Endothelial cell (in vitro differentiated cells): ENCODE data around the gene LGALS14. TPM values are rescaled to one million over a fixed set of nuclear protein-coding genes. Genes with fewer than 3 reads are reported as not detected.
"Not testable (repeated sequence)": the region's sequence is repeated elsewhere in the genome, so short reads cannot be mapped to it uniquely, and the experiment has no call there.

ENCODE experiments used
- DNase-seq: peaks from one replicate; pipeline ENCODE4 v3.0.0; 2021; ENCODE audit warnings: low spot score
- H3K27ac Mint-ChIP-seq: one replicate; pipeline ENCODE4 v1.8.0; 2021; ENCODE audit warnings: mixed read lengths, inconsistent platforms; ENCODE audit not compliant: unreplicated experiment
- H3K27me3 Mint-ChIP-seq: one replicate; pipeline ENCODE4 v1.8.0; 2021; ENCODE audit warnings: mild to moderate bottlenecking, moderate library complexity, mixed read lengths, inconsistent platforms; ENCODE audit not compliant: unreplicated experiment
- H3K36me3 Mint-ChIP-seq: one replicate; pipeline ENCODE4 v1.8.0; 2021; ENCODE audit warnings: mild to moderate bottlenecking, low read depth, mixed read lengths, inconsistent platforms; ENCODE audit not compliant: unreplicated experiment
- H3K4me1 Mint-ChIP-seq: one replicate; pipeline ENCODE4 v1.8.0; 2021; ENCODE audit warnings: mild to moderate bottlenecking, mixed read lengths, inconsistent platforms; ENCODE audit not compliant: unreplicated experiment
- H3K4me3 Mint-ChIP-seq: one replicate; pipeline ENCODE4 v1.8.0; 2021; ENCODE audit warnings: mild to moderate bottlenecking, mixed read lengths, inconsistent platforms; ENCODE audit not compliant: unreplicated experiment
- H3K9me3 Mint-ChIP-seq: one replicate; pipeline ENCODE4 v1.8.0; 2021; ENCODE audit warnings: mixed read lengths, inconsistent platforms; ENCODE audit not compliant: unreplicated experiment
- CTCF ChIP-seq: fragments of 200-600 bp; sonication (generic); IDR thresholded peaks from one replicate; pipeline ENCODE4 v1.5.0; 2021; ENCODE audit warnings: antibody characterized with exemption; ENCODE audit not compliant: unreplicated experiment
- total RNA-seq: library from RNA; stranded (reverse); fragmentation: NEBNext Ultra II Directional; extraction: Animal tissue kit (Norgen Biotek cat#: 25700); gene quantifications from one replicate; pipeline ENCODE4 v1.2.1, GENCODE V29; 2021; ENCODE audit not compliant: unreplicated experiment

The LGALS14 gene
- total RNA-seq, 1 donor from 2014 or later: not detected

- DNase-seq: no peak
- Mint-ChIP-seq H3K4me1 (no peaks in the 10 kb centered on the region), H3K4me3 (no peak overlapping the region), H3K27me3 (peaks cover 4% of the 10 kb centered on the region), H3K27ac (no peak overlapping the region), H3K9me3 (no peaks in the 10 kb centered on the region), H3K36me3 (no peaks in the 10 kb centered on the region)
- TF ChIP-seq CTCF: no peak
Measured at GRCh38 chr19:39684267-39684666, 20.0 kb upstream of the LGALS14 start.

GRCh38 chr19:39686739-39687138, 17.5 kb upstream of the LGALS14 start:
- DNase-seq: no peak
- H3K4me3 Mint-ChIP-seq: no peak overlapping the region
- no peaks in the 10 kb centered on the region for H3K36me3 Mint-ChIP-seq

GRCh38 chr19:39688637-39689036, 15.6 kb upstream of the LGALS14 start:
- H3K4me3 Mint-ChIP-seq, H3K4me1 Mint-ChIP-seq, H3K27ac Mint-ChIP-seq, DNase-seq, H3K36me3 Mint-ChIP-seq, H3K9me3 Mint-ChIP-seq, H3K27me3 Mint-ChIP-seq: not testable (repeated sequence)

More at GRCh38 chr19:39686739-39687138, 17.5 kb upstream of the LGALS14 start:
- H3K4me1 Mint-ChIP-seq: no peaks in the 10 kb centered on the region
- peaks cover 2% of the 10 kb centered on the region for H3K27me3 Mint-ChIP-seq
- H3K9me3 Mint-ChIP-seq: no peaks in the 10 kb centered on the region
- H3K27ac Mint-ChIP-seq: no peak overlapping the region
- TF ChIP-seq CTCF: no peak

GRCh38 chr19:39692166-39692565, 12.1 kb upstream of the LGALS14 start:
- peaks cover 2% of the 10 kb centered on the region for H3K27me3 Mint-ChIP-seq
- no peak overlapping the region for H3K4me3 Mint-ChIP-seq
- no peak overlapping the region for H3K27ac Mint-ChIP-seq
- DNase-seq: no peak
- no peaks in the 10 kb centered on the region for H3K36me3 Mint-ChIP-seq
- no peak for TF ChIP-seq CTCF
- H3K4me1 Mint-ChIP-seq: peaks cover 5% of the 10 kb centered on the region
- H3K9me3 Mint-ChIP-seq: no peaks in the 10 kb centered on the region

- Mint-ChIP-seq H3K27me3 (peaks cover 2% of the 10 kb centered on the region), H3K9me3 (no peaks in the 10 kb centered on the region), H3K36me3 (no peaks in the 10 kb centered on the region), H3K27ac (no peak overlapping the region), H3K4me1 (peaks cover 5% of the 10 kb centered on the region), H3K4me3 (no peak overlapping the region)
- DNase-seq: no peak
- TF ChIP-seq CTCF: no peak
Measured at GRCh38 chr19:39692822-39693221, 11.5 kb upstream of the LGALS14 start.

- Mint-ChIP-seq H3K4me3 (no peak overlapping the region), H3K36me3 (no peaks in the 10 kb centered on the region), H3K27me3 (peaks cover 2% of the 10 kb centered on the region), H3K9me3 (no peaks in the 10 kb centered on the region), H3K27ac (no peak overlapping the region), H3K4me1 (peaks cover 5% of the 10 kb centered on the region)
- no peak for TF ChIP-seq CTCF
- DNase-seq: no peak
Measured at GRCh38 chr19:39695759-39696158, 8.5 kb upstream of the LGALS14 start.
